GM12875 (cell line): ENCODE measurements around the gene KBTBD7.

ENCODE experiments used
- H3K4me3 ChIP-seq: one replicate; pipeline ENCODE4 v1.5.1; 2011; ENCODE audit warnings: low read depth, low read length, control low read depth
- TF ChIP-seq, protein P1 (sequence below): IDR thresholded peaks from 2 replicates; pipeline ENCODE4 v1.5.1; 2011; ENCODE audit warnings: low read depth, mild to moderate bottlenecking, control low read depth, inconsistent platforms, low read length, moderate library complexity, borderline replicate concordance; ENCODE audit not compliant: insufficient read depth

Gene KBTBD7

DNA sequence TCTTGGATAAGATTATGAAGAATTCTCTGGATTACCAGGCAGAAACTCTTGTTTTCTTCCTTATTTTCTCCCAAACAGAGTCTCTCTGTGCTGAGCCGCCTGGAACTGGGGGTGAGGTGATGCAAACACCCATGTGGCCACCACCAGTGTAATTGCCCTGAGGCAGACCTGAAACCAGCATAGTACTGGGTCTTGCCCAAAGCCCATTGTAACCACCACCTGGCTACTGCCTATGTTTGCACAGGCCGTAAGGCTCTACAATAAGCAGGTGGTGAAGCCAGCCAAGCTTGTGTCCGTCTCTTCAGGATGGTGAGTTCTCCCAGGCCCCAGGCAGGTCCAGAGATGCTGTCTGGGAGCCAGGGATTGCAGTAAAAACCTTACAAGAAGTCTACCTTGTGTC, 18.9 kb upstream of the KBTBD7 start:
- TF ChIP-seq, protein P1, sequence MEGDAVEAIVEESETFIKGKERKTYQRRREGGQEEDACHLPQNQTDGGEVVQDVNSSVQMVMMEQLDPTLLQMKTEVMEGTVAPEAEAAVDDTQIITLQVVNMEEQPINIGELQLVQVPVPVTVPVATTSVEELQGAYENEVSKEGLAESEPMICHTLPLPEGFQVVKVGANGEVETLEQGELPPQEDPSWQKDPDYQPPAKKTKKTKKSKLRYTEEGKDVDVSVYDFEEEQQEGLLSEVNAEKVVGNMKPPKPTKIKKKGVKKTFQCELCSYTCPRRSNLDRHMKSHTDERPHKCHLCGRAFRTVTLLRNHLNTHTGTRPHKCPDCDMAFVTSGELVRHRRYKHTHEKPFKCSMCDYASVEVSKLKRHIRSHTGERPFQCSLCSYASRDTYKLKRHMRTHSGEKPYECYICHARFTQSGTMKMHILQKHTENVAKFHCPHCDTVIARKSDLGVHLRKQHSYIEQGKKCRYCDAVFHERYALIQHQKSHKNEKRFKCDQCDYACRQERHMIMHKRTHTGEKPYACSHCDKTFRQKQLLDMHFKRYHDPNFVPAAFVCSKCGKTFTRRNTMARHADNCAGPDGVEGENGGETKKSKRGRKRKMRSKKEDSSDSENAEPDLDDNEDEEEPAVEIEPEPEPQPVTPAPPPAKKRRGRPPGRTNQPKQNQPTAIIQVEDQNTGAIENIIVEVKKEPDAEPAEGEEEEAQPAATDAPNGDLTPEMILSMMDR, result no peak
- no peak overlapping the region for H3K4me3 ChIP-seq

DNA sequence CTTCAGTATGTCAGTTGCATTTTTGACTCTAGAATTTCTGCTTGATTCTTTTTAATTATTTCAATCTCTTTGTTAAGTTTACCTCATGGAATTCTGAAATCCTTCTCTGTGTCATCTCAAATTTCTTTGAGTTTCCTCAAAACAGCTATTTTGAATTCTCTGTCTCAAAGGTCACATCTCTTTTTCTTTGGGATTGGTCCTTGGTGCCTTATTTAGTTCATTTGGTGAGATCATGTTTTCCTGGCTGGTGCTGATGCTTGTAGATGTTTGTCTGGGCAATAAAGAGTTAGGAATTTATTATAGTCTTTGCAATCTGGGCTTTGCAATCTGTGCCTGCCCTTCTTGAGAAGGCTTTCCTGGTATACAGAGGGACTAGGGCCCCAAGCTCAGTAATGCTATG, 18.5 kb upstream of the KBTBD7 start:
- TF ChIP-seq, protein P1, result no peak
- no peak overlapping the region for H3K4me3 ChIP-seq

DNA sequence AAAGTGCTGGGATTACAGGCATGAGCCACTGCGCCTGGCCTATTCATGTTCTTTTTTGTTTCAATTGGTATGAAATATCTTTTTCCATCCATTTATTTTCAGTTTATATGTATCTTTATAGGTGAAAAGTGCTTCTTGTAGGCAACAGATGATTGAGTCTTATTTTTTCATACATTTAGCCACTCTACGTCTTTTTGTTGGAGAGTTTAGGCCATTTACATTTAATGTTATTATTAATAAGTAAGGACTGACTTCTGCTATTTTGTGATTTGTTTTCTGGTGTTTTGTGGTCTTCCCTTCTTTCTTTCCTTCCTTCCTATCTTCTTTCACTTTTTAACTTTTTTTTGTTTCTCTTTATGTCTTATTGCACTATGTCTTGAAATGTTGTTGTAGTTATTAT, 16.7 kb upstream of the KBTBD7 start:
- H3K4me3 ChIP-seq, result no peak overlapping the region
- TF ChIP-seq, protein P1, result no peak

DNA sequence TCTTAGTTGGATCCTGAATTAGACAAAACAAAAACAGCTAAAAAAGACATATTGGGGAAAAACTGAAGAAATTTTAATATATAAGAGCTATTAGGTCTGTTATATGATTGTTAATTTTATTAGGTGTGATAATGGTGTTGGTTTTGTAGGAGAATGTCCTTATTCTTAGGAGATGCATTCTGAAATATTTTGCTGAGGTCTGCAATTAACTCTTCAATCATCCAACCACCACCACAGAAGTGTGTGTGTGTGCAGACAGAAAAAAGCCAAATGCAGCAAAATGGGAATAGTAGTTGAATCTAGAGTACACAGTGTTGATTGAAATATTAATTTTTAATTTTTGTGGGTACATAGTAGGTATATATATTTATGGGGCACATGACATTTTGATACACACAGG, 12.1 kb upstream of the KBTBD7 start:
- TF ChIP-seq, protein P1, result no peak
- H3K4me3 ChIP-seq, result no peak overlapping the region

DNA sequence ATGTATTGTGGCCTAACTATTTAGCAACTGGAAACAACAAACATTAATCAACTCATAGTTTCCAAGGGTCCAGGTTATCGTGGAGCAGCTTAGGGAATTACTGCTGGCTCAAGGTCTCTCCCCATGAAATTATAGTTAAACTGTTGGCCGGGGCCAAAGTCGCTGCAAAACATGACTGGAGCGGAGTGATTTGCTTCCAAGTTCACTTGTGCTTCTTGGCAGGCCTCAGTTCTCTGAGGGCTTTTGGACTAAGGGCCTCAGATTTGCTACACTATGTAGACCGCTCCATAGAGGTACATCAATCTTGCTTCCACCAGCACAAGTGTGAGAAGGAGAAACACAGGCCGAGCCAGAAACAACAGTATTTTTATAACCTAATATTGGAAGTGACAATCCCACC, 9.4 kb upstream of the KBTBD7 start:
- H3K4me3 ChIP-seq, result no peak overlapping the region
- TF ChIP-seq, protein P1, result no peak

DNA sequence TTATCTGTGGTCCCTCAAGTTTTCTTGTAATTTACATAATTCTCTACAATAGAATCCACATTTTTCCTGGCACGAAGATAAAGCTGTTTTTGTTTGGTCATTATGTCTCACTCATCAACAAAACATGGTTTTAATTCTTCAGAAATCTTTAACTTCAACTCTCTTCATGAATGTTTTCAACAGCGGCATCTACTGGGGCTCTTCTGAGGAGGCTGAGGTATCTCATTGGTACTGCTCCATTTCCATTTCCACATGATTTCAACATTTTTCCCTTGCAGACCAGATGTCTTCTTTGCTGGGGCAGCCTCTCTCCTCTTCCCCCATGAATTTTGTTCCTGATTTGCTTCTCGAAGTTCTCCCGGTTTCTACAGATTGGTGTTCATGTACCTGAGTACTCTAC, 5.8 kb upstream of the KBTBD7 start:
- no peak overlapping the region for H3K4me3 ChIP-seq

DNA sequence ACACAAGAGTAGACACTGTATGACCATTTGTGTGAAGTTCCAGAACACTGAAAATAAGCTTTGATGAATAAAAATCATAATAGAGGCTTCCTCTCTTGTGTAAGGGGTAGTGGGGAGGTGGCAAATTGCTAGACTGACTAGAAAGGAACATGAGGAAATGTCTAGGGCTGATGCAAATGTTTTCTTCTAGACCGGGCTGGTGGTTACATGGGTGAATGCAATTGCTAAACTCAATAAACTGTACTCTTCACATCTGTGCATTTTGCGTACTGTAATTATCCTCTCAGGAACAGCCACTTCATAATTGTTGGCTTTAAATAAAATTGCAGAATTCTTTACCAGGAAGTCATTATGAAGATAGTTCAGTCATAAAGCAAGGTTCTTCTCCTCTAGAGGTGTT, 5.2 kb upstream of the KBTBD7 start:
- no peak overlapping the region for H3K4me3 ChIP-seq

More for the DNA sequence above, 5.8 kb upstream of the KBTBD7 start:
- TF ChIP-seq, protein P1, result no peak

More for the DNA sequence above, 5.2 kb upstream of the KBTBD7 start:
- TF ChIP-seq, protein P1, result no peak
